Measurements from ENCODE around the gene TK1. TPM values are rescaled to one million over a fixed set of nuclear protein-coding genes. Genes with fewer than 3 reads are reported as not detected.

The TK1 gene
- total RNA-seq, 2 experiments from 2014 or later: 165 to 173 TPM

GRCh38 chr17:78154903-78155811, 31.7 kb downstream of the TK1 start:
- intact Hi-C loops (cut with micrococcal nuclease): no loop called here
- CTCF ChIA-PET: no interaction called here
- no peak for DNase-seq
- peaks cover 8% of the 10 kb centered on the region for H3K4me1 Mint-ChIP-seq (ENCODE audit: low read depth)
- H3K27me3 Mint-ChIP-seq (ENCODE audit: low read depth): no peaks in the 10 kb centered on the region
- no peaks in the 10 kb centered on the region for H3K36me3 Mint-ChIP-seq (ENCODE audit: low read depth)
- H3K4me3 Mint-ChIP-seq: no peak overlapping the region
- no peaks in the 10 kb centered on the region for H3K9me3 Mint-ChIP-seq
- H3K27ac Mint-ChIP-seq: no peak overlapping the region

- H3K36me3 Mint-ChIP-seq (ENCODE audit: low read depth): no peaks in the 10 kb centered on the region
- no peak for DNase-seq
- H3K9me3 Mint-ChIP-seq: no peaks in the 10 kb centered on the region
- peaks cover 19% of the 10 kb centered on the region for H3K4me1 Mint-ChIP-seq (ENCODE audit: low read depth)
- intact Hi-C loops (cut with micrococcal nuclease): no loop called here
- CTCF ChIA-PET: interaction anchor here (1.6 kb wide), 1 partner anchor 16 kb away, joined by 3 read pairs; no protein-coding TSS in a partner anchor
- no peak overlapping the region for H3K4me3 Mint-ChIP-seq
- H3K27me3 Mint-ChIP-seq (ENCODE audit: low read depth): no peaks in the 10 kb centered on the region
- no peak overlapping the region for H3K27ac Mint-ChIP-seq
Observed at GRCh38 chr17:78151514-78152008, 35.3 kb downstream of the TK1 start.

- no peak overlapping the region for H3K4me3 Mint-ChIP-seq
- no peaks in the 10 kb centered on the region for H3K9me3 Mint-ChIP-seq
- peaks cover 24% of the 10 kb centered on the region for H3K4me1 Mint-ChIP-seq (ENCODE audit: low read depth)
- intact Hi-C loops (cut with micrococcal nuclease): no loop called here
- H3K27me3 Mint-ChIP-seq (ENCODE audit: low read depth): no peaks in the 10 kb centered on the region
- CTCF ChIA-PET: interaction anchor here (1.0 to 1.1 kb wide), 3 partner anchors 11 to 63 kb away, joined by 3 read pairs; no protein-coding TSS in a partner anchor
- H3K27ac Mint-ChIP-seq: no peak overlapping the region
- H3K36me3 Mint-ChIP-seq (ENCODE audit: low read depth): no peaks in the 10 kb centered on the region
- no peak for DNase-seq
Observed at GRCh38 chr17:78148286-78149016, 38.4 kb downstream of the TK1 start.

- peak; percentile 67 for DNase-seq
- CTCF ChIA-PET: interaction anchor here (1.0 to 1.1 kb wide), 5 partner anchors 10 to 62 kb away, joined by 3 to 4 read pairs (median 3); no protein-coding TSS in a partner anchor
- intact Hi-C loops (cut with micrococcal nuclease): no loop called here
- peak overlapping the region; percentile 57 for H3K27ac Mint-ChIP-seq
- no peaks in the 10 kb centered on the region for H3K9me3 Mint-ChIP-seq
- no peaks in the 10 kb centered on the region for H3K27me3 Mint-ChIP-seq (ENCODE audit: low read depth)
- H3K36me3 Mint-ChIP-seq (ENCODE audit: low read depth): no peaks in the 10 kb centered on the region
- H3K4me3 Mint-ChIP-seq: no peak overlapping the region
- H3K4me1 Mint-ChIP-seq (ENCODE audit: low read depth): peaks cover 31% of the 10 kb centered on the region
Observed at GRCh38 chr17:78147315-78147998, 39.4 kb downstream of the TK1 start.

- CTCF ChIA-PET: interaction anchor here (1.0 to 1.1 kb wide), 3 partner anchors 11 to 62 kb away, joined by 3 to 4 read pairs (median 3); no protein-coding TSS in a partner anchor
- Mint-ChIP-seq H3K27ac (peak overlapping the region; percentile 40), H3K4me3 (no peak overlapping the region), H3K36me3 (ENCODE audit: low read depth) (no peaks in the 10 kb centered on the region), H3K4me1 (ENCODE audit: low read depth) (peaks cover 37% of the 10 kb centered on the region), H3K27me3 (ENCODE audit: low read depth) (no peaks in the 10 kb centered on the region), H3K9me3 (no peaks in the 10 kb centered on the region)
- intact Hi-C loops (cut with micrococcal nuclease): no loop called here
- DNase-seq: no peak
Observed at GRCh38 chr17:78146881-78147280, 40.0 kb downstream of the TK1 start.

GRCh38 chr17:78146471-78146869, 40.4 kb downstream of the TK1 start:
- intact Hi-C loops (cut with micrococcal nuclease): no loop called here
- DNase-seq: no peak
- H3K27me3 Mint-ChIP-seq (ENCODE audit: low read depth): no peaks in the 10 kb centered on the region
- CTCF ChIA-PET: interaction anchor here (1.0 to 1.1 kb wide), 3 partner anchors 11 to 61 kb away, joined by 3 to 4 read pairs (median 3); no protein-coding TSS in a partner anchor
- H3K4me1 Mint-ChIP-seq (ENCODE audit: low read depth): peaks cover 40% of the 10 kb centered on the region
- H3K36me3 Mint-ChIP-seq (ENCODE audit: low read depth): no peaks in the 10 kb centered on the region
- H3K4me3 Mint-ChIP-seq: no peak overlapping the region
- H3K27ac Mint-ChIP-seq: no peak overlapping the region
- no peaks in the 10 kb centered on the region for H3K9me3 Mint-ChIP-seq

- Mint-ChIP-seq H3K27ac (no peak overlapping the region), H3K9me3 (no peaks in the 10 kb centered on the region), H3K27me3 (ENCODE audit: low read depth) (no peaks in the 10 kb centered on the region), H3K36me3 (ENCODE audit: low read depth) (peaks cover 1% of the 10 kb centered on the region), H3K4me3 (no peak overlapping the region), H3K4me1 (ENCODE audit: low read depth) (peaks cover 48% of the 10 kb centered on the region)
- CTCF ChIA-PET: interaction anchor here (0.8 to 1.2 kb wide), 3 partner anchors 10 to 32 kb away, joined by 3 to 5 read pairs (median 4); no protein-coding TSS in a partner anchor
- intact Hi-C loops (cut with micrococcal nuclease): no loop called here
- DNase-seq: no peak
Observed at GRCh38 chr17:78144736-78145641, 41.9 kb downstream of the TK1 start.

GRCh38 chr17:78144147-78144719, 42.6 kb downstream of the TK1 start:
- CTCF ChIA-PET: interaction anchor here (0.6 to 1.2 kb wide), 4 partner anchors 9 to 204 kb away, joined by 3 to 5 read pairs (median 4); no protein-coding TSS in a partner anchor
- Mint-ChIP-seq H3K4me3 (no peak overlapping the region), H3K9me3 (no peaks in the 10 kb centered on the region), H3K27ac (no peak overlapping the region), H3K4me1 (ENCODE audit: low read depth) (peaks cover 53% of the 10 kb centered on the region), H3K36me3 (ENCODE audit: low read depth) (peaks cover 2% of the 10 kb centered on the region), H3K27me3 (ENCODE audit: low read depth) (no peaks in the 10 kb centered on the region)
- intact Hi-C loops (cut with micrococcal nuclease): no loop called here
- no peak for DNase-seq

GRCh38 chr17:78143214-78144146, 43.4 kb downstream of the TK1 start:
- H3K4me3 Mint-ChIP-seq: no peak overlapping the region
- DNase-seq: no peak
- intact Hi-C loops (cut with micrococcal nuclease): no loop called here
- CTCF ChIA-PET: interaction anchor here (0.6 to 1.2 kb wide), 3 partner anchors 8 to 205 kb away, joined by 4 to 5 read pairs (median 4); no protein-coding TSS in a partner anchor
- peaks cover 3% of the 10 kb centered on the region for H3K36me3 Mint-ChIP-seq (ENCODE audit: low read depth)
- no peaks in the 10 kb centered on the region for H3K27me3 Mint-ChIP-seq (ENCODE audit: low read depth)
- no peaks in the 10 kb centered on the region for H3K9me3 Mint-ChIP-seq
- peaks cover 55% of the 10 kb centered on the region for H3K4me1 Mint-ChIP-seq (ENCODE audit: low read depth)
- no peak overlapping the region for H3K27ac Mint-ChIP-seq

GRCh38 chr17:78142119-78142861, 44.6 kb downstream of the TK1 start:
- H3K9me3 Mint-ChIP-seq: no peaks in the 10 kb centered on the region
- peak overlapping the region; percentile 46 for H3K27ac Mint-ChIP-seq
- DNase-seq: no peak
- H3K36me3 Mint-ChIP-seq (ENCODE audit: low read depth): peaks cover 5% of the 10 kb centered on the region
- CTCF ChIA-PET: no interaction called here
- intact Hi-C loops (cut with micrococcal nuclease): no loop called here
- H3K4me3 Mint-ChIP-seq: no peak overlapping the region
- no peaks in the 10 kb centered on the region for H3K27me3 Mint-ChIP-seq (ENCODE audit: low read depth)
- peaks cover 57% of the 10 kb centered on the region for H3K4me1 Mint-ChIP-seq (ENCODE audit: low read depth)

Measured in activated naive CD4-positive, alpha-beta T cell treated with anti-CD3 and anti-CD28 coated beads for 36 hours (primary cell).